ENCODE results near the gene SACM1L. TPM values are rescaled to one million over a fixed set of nuclear protein-coding genes. Genes with fewer than 3 reads are reported as not detected.

Gene SACM1L
- total and polyA plus RNA-seq, 2 of the 13 experiments (the other 11 are each of a cell fraction or from before 2014, with no cell fraction given): 15.1 to 27.8 TPM

DNA sequence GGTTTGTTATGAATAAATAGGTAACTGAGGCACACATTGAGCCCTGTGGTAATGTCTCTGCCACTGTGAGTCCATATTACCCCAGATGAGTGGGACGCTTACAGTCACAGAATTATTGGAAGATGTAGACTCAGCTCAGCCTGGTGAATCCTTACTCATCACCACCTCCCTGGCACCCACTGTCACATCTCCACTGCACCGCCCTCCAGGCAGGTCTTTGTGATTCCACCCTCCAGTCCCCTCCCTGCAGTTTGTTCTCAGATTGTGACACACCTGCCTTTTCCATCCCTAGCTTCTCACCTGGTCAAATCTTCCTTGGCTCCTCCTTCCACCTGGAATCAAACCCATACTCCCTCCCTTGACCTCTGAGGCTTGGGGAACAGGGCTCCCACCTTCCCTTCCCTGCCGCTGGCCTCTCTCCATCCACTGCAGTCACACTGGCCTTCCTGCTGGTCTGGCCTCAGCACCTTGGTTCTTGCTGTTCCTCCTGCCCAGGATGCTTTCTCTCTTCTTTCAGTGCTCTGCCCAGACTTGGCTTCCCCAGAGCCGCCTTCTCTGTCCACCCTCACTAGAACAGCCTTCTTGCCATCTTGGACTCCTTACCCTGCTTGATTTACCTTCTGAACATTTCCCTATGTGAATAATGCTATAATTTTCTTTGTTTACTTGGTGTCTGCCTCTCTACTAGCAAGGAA, 97.8 kb downstream of the SACM1L start:
- no peaks in the 10 kb centered on the region for H3K36me3 ChIP-seq (replicated peaks in 1 of 2; ENCODE audit: control insufficient read depth in 1 of 2, insufficient read depth in 2 of 2, low read length in 2 of 2)
- no peak overlapping the region for H3K9ac ChIP-seq (ENCODE audit: insufficient read depth, low read depth, low read length)
- ATAC-seq: no peak
- H4K20me1 ChIP-seq (ENCODE audit: insufficient read depth, low read length): no peaks in the 10 kb centered on the region
- TF ChIP-seq ZSCAN12 (CRISPR knock-in tag; IDR thresholded peaks at IDR 0.05) (no peak), ZKSCAN5 (CRISPR knock-in tag; IDR thresholded peaks at IDR 0.05) (no peak), ZNF761 (CRISPR knock-in tag; conservative IDR thresholded peaks at IDR 0.05) (no peak), ZSCAN31 (CRISPR knock-in tag; IDR thresholded peaks at IDR 0.05; ENCODE audit: low read depth) (no peak), SSRP1 (CRISPR knock-in tag; IDR thresholded peaks at IDR 0.05) (no peak), ZBTB8A (CRISPR knock-in tag; IDR thresholded peaks at IDR 0.05; ENCODE audit: borderline replicate concordance, low read depth) (no peak), PAF1 (CRISPR knock-in tag; IDR thresholded peaks at IDR 0.05) (no peak), ZNF34 (CRISPR knock-in tag; IDR thresholded peaks at IDR 0.05; ENCODE audit: borderline replicate concordance) (no peak), CREB1 (IDR thresholded peaks at IDR 0.05) (no peak), CREB1 (CRISPR knock-in tag; IDR thresholded peaks at IDR 0.05) (no peak)
- TF ChIP-seq, protein P1, sequence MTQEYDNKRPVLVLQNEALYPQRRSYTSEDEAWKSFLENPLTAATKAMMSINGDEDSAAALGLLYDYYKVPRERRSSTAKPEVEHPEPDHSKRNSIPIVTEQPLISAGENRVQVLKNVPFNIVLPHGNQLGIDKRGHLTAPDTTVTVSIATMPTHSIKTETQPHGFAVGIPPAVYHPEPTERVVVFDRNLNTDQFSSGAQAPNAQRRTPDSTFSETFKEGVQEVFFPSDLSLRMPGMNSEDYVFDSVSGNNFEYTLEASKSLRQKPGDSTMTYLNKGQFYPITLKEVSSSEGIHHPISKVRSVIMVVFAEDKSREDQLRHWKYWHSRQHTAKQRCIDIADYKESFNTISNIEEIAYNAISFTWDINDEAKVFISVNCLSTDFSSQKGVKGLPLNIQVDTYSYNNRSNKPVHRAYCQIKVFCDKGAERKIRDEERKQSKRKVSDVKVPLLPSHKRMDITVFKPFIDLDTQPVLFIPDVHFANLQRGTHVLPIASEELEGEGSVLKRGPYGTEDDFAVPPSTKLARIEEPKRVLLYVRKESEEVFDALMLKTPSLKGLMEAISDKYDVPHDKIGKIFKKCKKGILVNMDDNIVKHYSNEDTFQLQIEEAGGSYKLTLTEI (CRISPR knock-in tag; conservative IDR thresholded peaks at IDR 0.05): no peak
- TF ChIP-seq, protein P2, sequence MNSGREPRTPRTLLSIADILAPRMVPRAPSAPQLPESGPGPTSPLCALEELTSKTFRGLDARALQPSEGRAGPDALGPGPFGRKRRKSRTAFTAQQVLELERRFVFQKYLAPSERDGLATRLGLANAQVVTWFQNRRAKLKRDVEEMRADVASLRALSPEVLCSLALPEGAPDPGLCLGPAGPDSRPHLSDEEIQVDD (CRISPR knock-in tag; IDR thresholded peaks at IDR 0.05; ENCODE audit: borderline replicate concordance): no peak
- TF ChIP-seq, protein P3, sequence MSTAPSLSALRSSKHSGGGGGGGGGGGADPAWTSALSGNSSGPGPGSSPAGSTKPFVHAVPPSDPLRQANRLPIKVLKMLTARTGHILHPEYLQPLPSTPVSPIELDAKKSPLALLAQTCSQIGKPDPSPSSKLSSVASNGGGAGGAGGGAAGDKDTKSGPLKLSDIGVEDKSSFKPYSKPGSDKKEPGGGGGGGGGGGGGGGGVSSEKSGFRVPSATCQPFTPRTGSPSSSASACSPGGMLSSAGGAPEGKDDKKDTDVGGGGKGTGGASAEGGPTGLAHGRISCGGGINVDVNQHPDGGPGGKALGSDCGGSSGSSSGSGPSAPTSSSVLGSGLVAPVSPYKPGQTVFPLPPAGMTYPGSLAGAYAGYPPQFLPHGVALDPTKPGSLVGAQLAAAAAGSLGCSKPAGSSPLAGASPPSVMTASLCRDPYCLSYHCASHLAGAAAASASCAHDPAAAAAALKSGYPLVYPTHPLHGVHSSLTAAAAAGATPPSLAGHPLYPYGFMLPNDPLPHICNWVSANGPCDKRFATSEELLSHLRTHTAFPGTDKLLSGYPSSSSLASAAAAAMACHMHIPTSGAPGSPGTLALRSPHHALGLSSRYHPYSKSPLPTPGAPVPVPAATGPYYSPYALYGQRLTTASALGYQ (CRISPR knock-in tag; IDR thresholded peaks at IDR 0.05): no peak
- TF ChIP-seq, protein P4, sequence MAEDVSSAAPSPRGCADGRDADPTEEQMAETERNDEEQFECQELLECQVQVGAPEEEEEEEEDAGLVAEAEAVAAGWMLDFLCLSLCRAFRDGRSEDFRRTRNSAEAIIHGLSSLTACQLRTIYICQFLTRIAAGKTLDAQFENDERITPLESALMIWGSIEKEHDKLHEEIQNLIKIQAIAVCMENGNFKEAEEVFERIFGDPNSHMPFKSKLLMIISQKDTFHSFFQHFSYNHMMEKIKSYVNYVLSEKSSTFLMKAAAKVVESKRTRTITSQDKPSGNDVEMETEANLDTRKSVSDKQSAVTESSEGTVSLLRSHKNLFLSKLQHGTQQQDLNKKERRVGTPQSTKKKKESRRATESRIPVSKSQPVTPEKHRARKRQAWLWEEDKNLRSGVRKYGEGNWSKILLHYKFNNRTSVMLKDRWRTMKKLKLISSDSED (CRISPR knock-in tag; IDR thresholded peaks at IDR 0.05): no peak
- CTCF ChIA-PET (ENCODE audit: low intra/inter-chr PET ratio, low total read pairs): no interaction called here
- no peak for DNase-seq (ENCODE audit: low spot score)
- H3K27me3 ChIP-seq (ENCODE audit: control insufficient read depth in 1 of 2, insufficient read depth in 2 of 2, low read length in 2 of 2): peaks cover 0 to 20% of the 10 kb centered on the region in 2 experiments; a peak in 3 of 5 replicates
- in situ Hi-C loops (cut with HindIII; ENCODE audit: extremely low pct_ligation_motif_present, low pct_unique_long_range_greater_than_20kb): no loop called here
- FAIRE-seq: no peak
- no TSS peak for BruUV-seq (replicated peaks)
- no peak overlapping the region for H2AFZ ChIP-seq (ENCODE audit: low read length)
- H3K4me3 ChIP-seq (replicated peaks in 1 of 3; ENCODE audit: insufficient read depth in 1 of 3, low read depth in 2 of 3, low read length in 3 of 3): no peak overlapping the region
- POLR2A ChIA-PET: no interaction called here
- H3K4me1 ChIP-seq (ENCODE audit: insufficient read depth, low read length): no peaks in the 10 kb centered on the region
- no peaks in the 10 kb centered on the region for H3K79me2 ChIP-seq (ENCODE audit: insufficient read depth, low read length)
- no peak overlapping the region for H3K27ac ChIP-seq (ENCODE audit: extremely low read length, insufficient read depth, low read length)
- no peak overlapping the region for H3K4me2 ChIP-seq (ENCODE audit: low read depth, low read length)
- no peaks in the 10 kb centered on the region for H3K9me3 ChIP-seq (ENCODE audit: low read length)
- intact Hi-C loops (cut with micrococcal nuclease; ENCODE audit: unreplicated experiment): no loop called here
- 0% methylated on average over 4 of the region's 4 CpGs for WGBS (ENCODE audit: low lambda C conversion rate)
